Dermis blood vessel endothelial cell (primary cell): ENCODE measurements around the gene DYSF. TPM values are rescaled to one million over a fixed set of nuclear protein-coding genes. Genes with fewer than 3 reads are reported as not detected.

ENCODE experiments used
- DNase-seq: peaks from one replicate; pipeline ENCODE4 v3.0.0; 2010
- total RNA-seq: library from RNA; depleted of rRNA; stranded (reverse); fragments of >200 nt; gene quantifications from 2 replicates; pipeline ENCODE4 v1.2.3, GENCODE V29; 2014

DYSF gene
- total RNA-seq, 1 donor from 2014 or later: 145 TPM

- peak; percentile 86 for DNase-seq
Measured at GRCh38 chr2:71503837-71504236, 50.5 kb downstream of the DYSF start.

GRCh38 chr2:71504611-71505010 is 51.2 kb downstream of the DYSF start:
- no peak for DNase-seq

GRCh38 chr2:71505086-71505769 is 51.9 kb downstream of the DYSF start:
- peak; percentile 71 for DNase-seq

- DNase-seq: no peak
Measured at GRCh38 chr2:71505770-71506140, 52.4 kb downstream of the DYSF start.

GRCh38 chr2:71506222-71507153 is 53.1 kb downstream of the DYSF start:
- DNase-seq: no peak

GRCh38 chr2:71507476-71507875 is 54.1 kb downstream of the DYSF start:
- DNase-seq: no peak

- peak; percentile 84 for DNase-seq
Measured at GRCh38 chr2:71510196-71510807, 56.9 kb downstream of the DYSF start.

GRCh38 chr2:71510938-71511337 is 57.6 kb downstream of the DYSF start:
- DNase-seq: no peak

- no peak for DNase-seq
Measured at GRCh38 chr2:71511776-71512175, 58.4 kb downstream of the DYSF start.

- no peak for DNase-seq
Measured at GRCh38 chr2:71512386-71512785, 59.0 kb downstream of the DYSF start.

GRCh38 chr2:71513096-71513495 is 59.7 kb downstream of the DYSF start:
- DNase-seq: no peak

GRCh38 chr2:71513721-71514120 is 60.4 kb downstream of the DYSF start:
- no peak for DNase-seq

GRCh38 chr2:71516253-71516888 is 63.0 kb downstream of the DYSF start:
- no peak for DNase-seq

- no peak for DNase-seq
Measured at GRCh38 chr2:71517851-71518250, 64.5 kb downstream of the DYSF start.

- no peak for DNase-seq
Measured at GRCh38 chr2:71521436-71521950, 68.1 kb downstream of the DYSF start.

- no peak for DNase-seq
Measured at GRCh38 chr2:71524476-71524875, 71.1 kb downstream of the DYSF start.

GRCh38 chr2:71526141-71526540 is 72.8 kb downstream of the DYSF start:
- no peak for DNase-seq

GRCh38 chr2:71526975-71527374 is 73.6 kb downstream of the DYSF start:
- no peak for DNase-seq

- DNase-seq: no peak
Measured at GRCh38 chr2:71528131-71528591, 74.8 kb downstream of the DYSF start.

GRCh38 chr2:71528749-71529148 is 75.4 kb downstream of the DYSF start:
- DNase-seq: no peak

GRCh38 chr2:71530211-71530610 is 76.8 kb downstream of the DYSF start:
- DNase-seq: no peak

- peak; percentile 76 for DNase-seq
Measured at GRCh38 chr2:71530641-71531332, 77.4 kb downstream of the DYSF start.
